Measurements from ENCODE around the gene PEAR1. TPM values are rescaled to one million over a fixed set of nuclear protein-coding genes. Genes with fewer than 3 reads are reported as not detected.

The PEAR1 gene
- total and polyA plus RNA-seq, 8 donors = 1.2 to 16.3 (median 2.7) TPM

- 1 to 7% (median 3%) methylated on average over 27 to 39 of the region's 39 CpGs for WGBS, 5 donors
- Histone ChIP-seq H3K36me3 (no peaks in the 10 kb centered on the region), H3K4me3 (peak within 1 kb of the TSS; percentile 27 to 41 (median 32)), H3K27ac (peak within 1 kb of the TSS in 1 of 5 donors; percentile 49), H3K4me1 (peaks cover 24 to 32% (median 31%) of the 10 kb centered on the region in 4 donors), H3K9me3 (no peaks in the 10 kb centered on the region), H3K27me3 (peaks cover 21 to 80% (median 56%) of the 10 kb centered on the region in 3 donors)
- intact Hi-C loops (cut with DNase I; ENCODE audit: low total_unique reads) = no loop called here
- TF ChIP-seq POLR2AphosphoS5 (IDR thresholded peaks at IDR 0.05) = no peak
- TF ChIP-seq EP300 (IDR thresholded peaks at IDR 0.05) = no peak
- TF ChIP-seq POLR2A (IDR thresholded peaks at IDR 0.05) = no peak
- TF ChIP-seq CTCF (IDR thresholded peaks at IDR 0.05) = no peak
- DNase-seq = peak in 1 of 2 donors; percentile 54
Measured at GRCh38 chr1:156858959-156859522, 34.5 kb upstream of the PEAR1 start, which contains the start of gene INSRR. TSS of gene INSRR (minus strand) at chr1:156859117. CDS start at chr1:156858621, 496 bp downstream.

GRCh38 chr1:156859523-156860112 lies 33.9 kb upstream of the PEAR1 start:
- Histone ChIP-seq H3K27ac (peak overlapping the region in 1 of 5 donors; percentile 49), H3K36me3 (no peaks in the 10 kb centered on the region), H3K4me1 (peaks cover 24 to 32% (median 31%) of the 10 kb centered on the region in 4 donors), H3K27me3 (peaks cover 21 to 86% (median 56%) of the 10 kb centered on the region in 3 donors), H3K4me3 (peak overlapping the region; percentile 27 to 41 (median 32)), H3K9me3 (no peaks in the 10 kb centered on the region)
- peak; percentile 25 to 45 for DNase-seq
- WGBS, 5 donors = 1 to 3% (median 3%) methylated on average over 13 to 33 of the region's 33 CpGs
- intact Hi-C loops (cut with DNase I; ENCODE audit: low total_unique reads) = no loop called here
- TF ChIP-seq POLR2AphosphoS5 (IDR thresholded peaks at IDR 0.05) (no peak), POLR2A (IDR thresholded peaks at IDR 0.05) (no peak), EP300 (IDR thresholded peaks at IDR 0.05) (no peak), CTCF (IDR thresholded peaks at IDR 0.05) (no peak)

GRCh38 chr1:156860113-156860627 lies 33.3 kb upstream of the PEAR1 start:
- DNase-seq = peak; percentile 40 to 79
- TF ChIP-seq CTCF (IDR thresholded peaks at IDR 0.05) (peak in 5 of 7 experiments; percentile 63 to 76 (median 72)), EP300 (IDR thresholded peaks at IDR 0.05) (no peak)
- no peaks in the 10 kb centered on the region for H3K9me3 ChIP-seq
- intact Hi-C loops (cut with DNase I; ENCODE audit: low total_unique reads) = no loop called here
- peaks cover 21 to 91% (median 56%) of the 10 kb centered on the region in 3 donors for H3K27me3 ChIP-seq
- no peaks in the 10 kb centered on the region for H3K36me3 ChIP-seq
- peak overlapping the region in 1 of 5 donors; percentile 49 for H3K27ac ChIP-seq
- WGBS, 5 donors = 1 to 4% (median 2%) methylated on average over 23 to 35 of the region's 35 CpGs
- H3K4me1 ChIP-seq = peaks cover 24 to 32% (median 31%) of the 10 kb centered on the region in 4 donors
- peak overlapping the region; percentile 27 to 41 (median 32) for H3K4me3 ChIP-seq

- DNase-seq = peak; percentile 29 to 83
- WGBS, 5 donors = 3 to 8% (median 4%) methylated on average over 19 to 69 of the region's 69 CpGs
- TF ChIP-seq POLR2A (IDR thresholded peaks at IDR 0.05) (no peak), POLR2AphosphoS5 (IDR thresholded peaks at IDR 0.05) (no peak), CTCF (IDR thresholded peaks at IDR 0.05) (no peak), EP300 (IDR thresholded peaks at IDR 0.05) (no peak)
- Histone ChIP-seq H3K36me3 (no peaks in the 10 kb centered on the region), H3K4me3 (peak within 1 kb of the TSS; percentile 27 to 41 (median 32)), H3K9me3 (no peaks in the 10 kb centered on the region), H3K27me3 (peaks cover 21 to 98% (median 56%) of the 10 kb centered on the region in 3 donors), H3K4me1 (peaks cover 24 to 32% (median 31%) of the 10 kb centered on the region in 4 donors), H3K27ac (peak within 1 kb of the TSS in 1 of 5 donors; percentile 49)
- intact Hi-C loops (cut with DNase I; ENCODE audit: low total_unique reads) = no loop called here
Measured at GRCh38 chr1:156860628-156861423, 32.7 kb upstream of the PEAR1 start, which contains the start of gene NTRK1. TSS of gene NTRK1 (plus strand) at chr1:156860865. CDS start at chr1:156860935, 70 bp downstream.
